Ascending aorta (tissue), 2 donors: ENCODE measurements around the gene DNASE2. TPM values are rescaled to one million over a fixed set of nuclear protein-coding genes. Genes with fewer than 3 reads are reported as not detected.

ENCODE experiments used
- DNase-seq, 2 donors: peaks; one replicate each; pipeline ENCODE4 v3.0.0-alpha.2; 2019; ENCODE audit warnings: low spot score in 2 of 2
- H3K27ac ChIP-seq, 2 donors: fragments of 200-600 bp; sonication (generic); one replicate each; pipeline ENCODE4 v1.5.1; 2016 to 2017; ENCODE audit warnings: mild to moderate bottlenecking in 1 of 2
- H3K27me3 ChIP-seq: fragments of 200-600 bp; sonication (generic); one replicate; pipeline ENCODE4 v1.5.1; 2017
- H3K36me3 ChIP-seq, 2 donors: fragments of 200-600 bp; sonication (generic); one replicate each; pipeline ENCODE4 v1.5.1; 2016
- H3K4me1 ChIP-seq, 2 donors: fragments of 200-600 bp; sonication (generic); one replicate each; pipeline ENCODE4 v1.5.1; 2016 to 2017; ENCODE audit warnings: mild to moderate bottlenecking in 1 of 2
- H3K4me3 ChIP-seq, 2 donors: fragments of 200-600 bp; sonication (generic); one replicate each; pipeline ENCODE4 v1.5.1; 2016 to 2017; ENCODE audit warnings: mild to moderate bottlenecking in 1 of 2
- H3K9me3 ChIP-seq, 2 donors: fragments of 200-600 bp; sonication (generic); one replicate each; pipeline ENCODE4 v1.5.1; 2016
- intact Hi-C: fragments of 100-400 bp; cut with DNase I; formaldehyde crosslinking; loops from one replicate; pipeline ENCODE4 v1.15.1; 2023
- total RNA-seq: library from RNA; depleted of rRNA; stranded (reverse); fragments of >200 nt; gene quantifications from one replicate; pipeline ENCODE4 v1.1.0, GENCODE V29; 2016
- TF ChIP-seq, protein P1 (sequence below), 3 experiments: fragments of 200-600 bp in 2 of 3; fragments of 450-650 bp in 1 of 3; sonication (generic) in 2 of 3; IDR thresholded peaks; one replicate each; pipeline ENCODE4 v1.5.1; 2016 to 2019; ENCODE audit warnings: antibody characterized with exemption in 3 of 3, mild to moderate bottlenecking in 1 of 3, moderate library complexity in 1 of 3

The DNASE2 gene
- total RNA-seq, 1 donor from 2014 or later: 76.8 TPM

DNA sequence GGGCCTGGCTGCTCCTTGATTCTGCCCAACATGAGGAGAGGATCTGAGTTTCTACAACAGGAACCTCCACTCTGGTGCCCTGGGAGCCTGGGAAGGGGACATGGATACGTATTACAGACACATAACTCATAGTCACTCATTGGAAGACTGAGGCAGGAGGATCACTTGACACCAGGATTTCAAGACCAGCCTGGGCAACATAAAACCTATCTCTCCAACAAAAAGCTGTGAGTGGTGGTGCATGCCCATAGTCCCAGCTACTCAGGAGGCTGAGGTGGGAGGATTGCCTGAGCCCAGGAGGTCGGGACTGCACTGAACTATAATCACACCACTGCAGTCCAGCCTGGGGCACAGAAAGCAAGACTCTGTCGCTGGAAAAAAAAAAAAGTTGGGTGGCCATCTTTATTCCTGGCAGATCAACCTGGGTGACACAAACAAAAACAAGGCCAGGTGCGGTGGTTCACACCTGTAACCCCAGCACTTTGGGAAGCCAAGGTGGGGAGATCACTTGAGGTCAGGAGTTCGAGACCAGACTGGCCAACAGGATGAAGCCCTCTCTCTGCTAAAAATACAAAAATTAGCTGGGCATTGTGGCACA lies 6.9 kb upstream of the DNASE2 start:
- H3K4me3 ChIP-seq: no peak overlapping the region
- TF ChIP-seq, protein P1, sequence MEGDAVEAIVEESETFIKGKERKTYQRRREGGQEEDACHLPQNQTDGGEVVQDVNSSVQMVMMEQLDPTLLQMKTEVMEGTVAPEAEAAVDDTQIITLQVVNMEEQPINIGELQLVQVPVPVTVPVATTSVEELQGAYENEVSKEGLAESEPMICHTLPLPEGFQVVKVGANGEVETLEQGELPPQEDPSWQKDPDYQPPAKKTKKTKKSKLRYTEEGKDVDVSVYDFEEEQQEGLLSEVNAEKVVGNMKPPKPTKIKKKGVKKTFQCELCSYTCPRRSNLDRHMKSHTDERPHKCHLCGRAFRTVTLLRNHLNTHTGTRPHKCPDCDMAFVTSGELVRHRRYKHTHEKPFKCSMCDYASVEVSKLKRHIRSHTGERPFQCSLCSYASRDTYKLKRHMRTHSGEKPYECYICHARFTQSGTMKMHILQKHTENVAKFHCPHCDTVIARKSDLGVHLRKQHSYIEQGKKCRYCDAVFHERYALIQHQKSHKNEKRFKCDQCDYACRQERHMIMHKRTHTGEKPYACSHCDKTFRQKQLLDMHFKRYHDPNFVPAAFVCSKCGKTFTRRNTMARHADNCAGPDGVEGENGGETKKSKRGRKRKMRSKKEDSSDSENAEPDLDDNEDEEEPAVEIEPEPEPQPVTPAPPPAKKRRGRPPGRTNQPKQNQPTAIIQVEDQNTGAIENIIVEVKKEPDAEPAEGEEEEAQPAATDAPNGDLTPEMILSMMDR (IDR thresholded peaks at IDR 0.05): no peak
- DNase-seq: no peak
- peaks cover 13% of the 10 kb centered on the region for H3K27me3 ChIP-seq
- no peak overlapping the region for H3K27ac ChIP-seq
- intact Hi-C loops: no loop called here
- peaks cover 0 to under 1% of the 10 kb centered on the region in 2 donors for H3K36me3 ChIP-seq
- no peaks in the 10 kb centered on the region for H3K9me3 ChIP-seq
- peaks cover 10 to 21% of the 10 kb centered on the region in 2 donors for H3K4me1 ChIP-seq

DNA sequence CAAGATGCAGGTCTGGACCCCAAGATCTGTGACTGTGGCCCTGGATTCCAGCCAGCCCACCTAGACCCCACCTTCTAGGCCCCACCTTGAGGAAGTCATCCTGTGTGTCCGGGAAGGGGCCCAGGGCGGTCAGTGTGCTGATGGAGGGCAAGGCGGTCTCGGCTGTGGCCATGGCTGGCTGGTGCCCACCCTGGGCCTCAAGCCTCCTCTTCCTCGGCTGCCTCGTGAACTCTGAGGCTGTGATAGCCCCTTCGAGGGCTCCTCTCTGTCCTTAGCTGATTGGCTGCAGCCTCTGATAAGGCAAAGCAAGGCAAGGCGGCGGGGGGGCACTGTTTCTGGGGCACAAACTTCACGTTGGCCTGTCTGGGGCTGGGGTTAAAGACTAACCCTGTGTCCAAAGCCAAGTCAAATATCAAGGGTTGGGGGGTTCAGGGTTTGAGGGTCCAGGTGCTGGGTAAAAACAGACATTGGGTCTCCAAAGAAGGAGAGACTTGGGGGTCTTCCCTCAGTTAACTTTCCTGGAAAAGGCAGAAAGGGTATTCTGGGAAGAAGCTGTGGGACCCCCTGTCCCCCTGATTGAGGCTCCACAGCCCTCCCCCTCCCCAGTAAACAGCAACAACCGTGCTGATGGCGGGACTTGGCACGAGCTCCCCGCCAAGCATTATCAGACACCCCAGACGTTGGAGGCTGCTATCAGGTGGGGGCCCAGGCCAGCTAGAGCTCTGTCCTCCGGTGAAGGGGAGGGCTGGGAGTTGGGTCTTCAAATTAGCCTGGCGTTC lies 5.9 kb upstream of the DNASE2 start, which contains the start of gene KLF1:
Gene KLF1 (minus strand): TSS at position 233 of the 779 bp plus-strand sequence. CDS start 61 bp downstream, at position 172.
- TF ChIP-seq, protein P1 (IDR thresholded peaks at IDR 0.05): no peak
- no peak for DNase-seq
- Histone ChIP-seq H3K4me1 (peaks cover 10 to 21% of the 10 kb centered on the region in 2 donors), H3K36me3 (no peaks in the 10 kb centered on the region), H3K9me3 (no peaks in the 10 kb centered on the region), H3K4me3 (peak within 1 kb of the TSS; percentile 31 to 54), H3K27ac (no peak within 1 kb of the TSS), H3K27me3 (peaks cover 13% of the 10 kb centered on the region)
- intact Hi-C loops: no loop called here

DNA sequence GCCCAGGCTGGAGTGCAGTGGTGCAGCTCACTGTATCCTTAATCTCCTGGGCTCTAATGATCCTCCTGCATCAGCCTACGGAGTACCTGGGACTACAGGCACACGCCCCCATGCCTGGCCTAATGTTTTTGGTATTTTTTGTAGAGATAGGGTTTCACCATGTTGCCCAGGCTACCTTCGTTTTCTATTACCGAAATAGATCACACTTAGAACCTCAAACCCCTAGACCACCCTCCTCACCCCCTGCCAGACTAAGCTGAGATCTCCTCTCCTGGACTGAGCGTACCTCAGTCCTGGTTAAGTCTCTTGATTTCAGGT lies 5.4 kb upstream of the DNASE2 start:
- H3K4me3 ChIP-seq: no peak overlapping the region
- no peaks in the 10 kb centered on the region for H3K9me3 ChIP-seq
- intact Hi-C loops: no loop called here
- DNase-seq: no peak
- H3K27me3 ChIP-seq: peaks cover 13% of the 10 kb centered on the region
- TF ChIP-seq, protein P1 (IDR thresholded peaks at IDR 0.05): no peak
- H3K27ac ChIP-seq: no peak overlapping the region
- H3K4me1 ChIP-seq: peaks cover 6 to 19% of the 10 kb centered on the region in 2 donors
- H3K36me3 ChIP-seq: no peaks in the 10 kb centered on the region

DNA sequence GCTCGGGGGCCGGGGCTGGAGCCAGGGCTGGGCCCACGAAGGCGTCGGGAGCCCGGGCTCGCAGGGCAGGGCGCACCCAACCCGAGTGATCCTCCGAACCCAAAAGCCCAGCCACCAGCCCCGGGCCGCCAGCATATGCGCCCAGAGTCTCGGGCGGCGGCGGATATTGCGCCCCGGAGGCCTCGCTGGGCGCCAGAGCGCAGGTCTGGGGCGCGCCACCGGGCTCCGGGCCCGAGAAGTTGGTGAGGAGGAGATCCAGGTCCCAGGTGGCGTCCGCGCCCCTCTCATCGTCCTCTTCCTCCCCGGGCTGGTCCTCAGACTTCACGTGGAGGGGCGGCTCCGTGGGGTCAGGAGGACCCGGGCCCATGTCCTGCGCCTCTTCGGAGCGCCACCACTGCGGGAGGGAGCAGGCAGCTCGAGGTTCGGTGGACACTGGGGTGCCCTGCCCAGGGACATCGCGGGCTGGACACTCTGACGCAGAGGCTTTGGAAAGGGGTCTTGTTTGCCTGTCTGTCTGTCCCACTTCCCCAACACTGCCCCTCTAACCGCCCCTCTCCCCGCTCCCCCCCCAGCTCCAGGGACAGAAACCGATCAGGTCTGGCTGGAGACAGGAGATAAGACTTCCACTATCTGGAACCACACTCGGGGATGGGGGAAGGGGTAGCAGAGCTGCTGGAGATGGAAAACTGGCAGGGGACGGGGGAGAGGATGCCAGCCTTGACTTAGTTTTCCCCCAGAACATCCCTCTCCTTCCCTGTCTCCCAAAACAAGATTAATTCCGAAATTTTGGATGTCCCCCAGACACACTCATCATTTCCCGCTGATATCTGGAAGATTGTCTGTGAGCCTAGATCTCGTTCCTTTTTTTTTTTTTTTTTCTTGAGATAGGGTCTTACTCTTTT lies 4.8 kb upstream of the DNASE2 start:
- no peak for DNase-seq
- TF ChIP-seq, protein P1 (IDR thresholded peaks at IDR 0.05): no peak
- intact Hi-C loops: no loop called here
- H3K4me3 ChIP-seq: peak overlapping the region; percentile 31 to 54
- no peaks in the 10 kb centered on the region for H3K36me3 ChIP-seq
- H3K27ac ChIP-seq: no peak overlapping the region
- H3K4me1 ChIP-seq: peaks cover 3 to 17% of the 10 kb centered on the region in 2 donors
- no peaks in the 10 kb centered on the region for H3K9me3 ChIP-seq
- H3K27me3 ChIP-seq: peaks cover 13% of the 10 kb centered on the region

DNA sequence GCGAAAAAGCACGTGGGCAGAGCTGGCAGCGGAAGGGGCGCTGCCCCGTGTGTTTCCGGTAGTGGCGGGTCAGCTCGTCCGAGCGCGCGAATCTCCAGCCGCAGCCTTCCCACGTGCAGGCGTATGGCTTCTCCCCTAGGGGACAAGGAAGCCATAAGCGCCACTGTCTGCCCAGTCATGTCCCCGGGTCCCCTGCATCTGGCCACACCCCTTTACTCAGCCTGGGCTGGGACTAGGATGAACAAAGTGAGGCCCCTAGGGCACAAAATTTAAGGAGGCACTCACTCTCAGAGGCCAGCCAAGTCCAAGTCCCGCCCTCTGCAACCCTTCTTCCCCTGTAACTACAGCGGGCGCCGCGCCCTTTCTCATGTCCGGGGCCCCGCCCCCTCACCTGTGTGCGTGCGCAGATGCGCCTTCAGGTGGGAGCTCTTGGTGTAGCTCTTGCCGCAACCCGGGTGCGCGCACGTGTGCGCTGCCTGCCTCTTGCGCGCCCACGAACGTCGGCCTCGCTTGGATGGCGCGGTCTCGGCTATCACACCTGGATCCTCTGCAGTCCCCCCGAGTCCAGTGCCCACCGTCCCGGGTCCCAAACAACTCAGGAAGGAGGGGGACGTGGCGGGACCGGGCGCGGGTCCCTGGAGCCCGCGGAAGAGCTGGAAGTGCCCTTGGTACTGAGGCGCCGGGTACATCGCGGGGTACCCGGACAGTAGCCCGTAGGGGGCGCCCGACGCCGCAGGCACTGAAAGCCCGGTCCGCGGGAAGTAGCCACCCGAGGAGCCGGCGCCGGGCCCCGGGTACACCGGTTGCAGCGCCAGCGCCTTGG lies 3.9 kb upstream of the DNASE2 start:
- DNase-seq: peak in 1 of 2 donors; percentile 71
- Histone ChIP-seq H3K36me3 (no peaks in the 10 kb centered on the region), H3K4me1 (peaks cover 3 to 18% of the 10 kb centered on the region in 2 donors), H3K27ac (no peak overlapping the region), H3K4me3 (peak overlapping the region; percentile 31 to 54), H3K27me3 (peaks cover 13% of the 10 kb centered on the region), H3K9me3 (no peaks in the 10 kb centered on the region)
- intact Hi-C loops: no loop called here
- TF ChIP-seq, protein P1 (IDR thresholded peaks at IDR 0.05): peak; percentile 39 to 57 (median 44)
